IgD-negative memory B cell (primary cell): ENCODE data around the gene IL1RL2. TPM values are rescaled to one million over a fixed set of nuclear protein-coding genes. Genes with fewer than 3 reads are reported as not detected.
A peak's percentile ranks its signal among the peaks of the same experiment; 100 is the strongest.

Source experiments
- H3K27ac Mint-ChIP-seq, 3 donors: one replicate each; pipeline ENCODE4 v1.8.0; 2020 to 2022; ENCODE audit warnings: mild to moderate bottlenecking in 3 of 3, mixed read lengths in 3 of 3, moderate library complexity in 1 of 3
- H3K27me3 Mint-ChIP-seq: one replicate; pipeline ENCODE4 v1.8.0; 2021; ENCODE audit warnings: mixed read lengths
- H3K36me3 Mint-ChIP-seq: one replicate; pipeline ENCODE4 v1.8.0; 2020; ENCODE audit warnings: mild to moderate bottlenecking, mixed read lengths
- H3K4me1 Mint-ChIP-seq, 3 donors: one replicate each; pipeline ENCODE4 v1.8.0; 2020 to 2022; ENCODE audit warnings: mixed read lengths in 3 of 3, mild to moderate bottlenecking in 1 of 3
- H3K4me3 Mint-ChIP-seq, 4 donors: one replicate each; pipeline ENCODE4 v1.8.0; 2020 to 2022; ENCODE audit warnings: mild to moderate bottlenecking in 4 of 4, mixed read lengths in 4 of 4, moderate library complexity in 3 of 4
- H3K9me3 Mint-ChIP-seq, 3 donors: one replicate each; pipeline ENCODE4 v1.8.0; 2020 to 2021; ENCODE audit warnings: mixed read lengths in 3 of 3, mild to moderate bottlenecking in 1 of 3
- polyA plus RNA-seq: library from polyadenylated mRNA; unstranded; fragments of 300-500 nt; fragmentation: Illumina TruSeq; gene quantifications from one replicate; pipeline ENCODE4 v1.2.3, GENCODE V29; 2021

IL1RL2 gene
- polyA plus RNA-seq, 1 donor from 2014 or later, result not detected

DNA sequence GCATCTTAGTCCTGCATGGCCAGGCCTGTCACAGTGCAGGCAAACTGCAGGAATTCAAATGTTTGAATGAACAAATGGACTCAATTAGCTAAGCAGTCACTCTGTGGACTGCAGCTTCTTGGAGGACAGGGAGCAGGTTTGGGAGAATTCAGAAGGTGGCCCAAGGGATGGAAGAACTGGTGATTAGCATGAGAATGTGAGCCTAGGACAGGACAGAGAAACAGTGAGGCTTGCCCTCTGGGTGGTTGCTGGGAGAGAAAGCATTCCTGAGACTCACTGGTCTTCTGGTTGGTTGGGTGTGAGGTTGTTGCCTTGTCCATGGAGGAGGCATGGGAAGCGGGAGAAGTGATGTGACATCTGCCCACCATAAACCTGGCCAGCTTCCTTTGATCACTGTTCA lies 13.7 kb downstream of the IL1RL2 start:
- Mint-ChIP-seq H3K4me1 (no peaks in the 10 kb centered on the region), H3K4me3 (no peak overlapping the region), H3K36me3 (no peaks in the 10 kb centered on the region), H3K27ac (no peak overlapping the region), H3K27me3 (peaks cover 12% of the 10 kb centered on the region), H3K9me3 (peaks cover 0 to 5% (median 2%) of the 10 kb centered on the region in 3 donors)

DNA sequence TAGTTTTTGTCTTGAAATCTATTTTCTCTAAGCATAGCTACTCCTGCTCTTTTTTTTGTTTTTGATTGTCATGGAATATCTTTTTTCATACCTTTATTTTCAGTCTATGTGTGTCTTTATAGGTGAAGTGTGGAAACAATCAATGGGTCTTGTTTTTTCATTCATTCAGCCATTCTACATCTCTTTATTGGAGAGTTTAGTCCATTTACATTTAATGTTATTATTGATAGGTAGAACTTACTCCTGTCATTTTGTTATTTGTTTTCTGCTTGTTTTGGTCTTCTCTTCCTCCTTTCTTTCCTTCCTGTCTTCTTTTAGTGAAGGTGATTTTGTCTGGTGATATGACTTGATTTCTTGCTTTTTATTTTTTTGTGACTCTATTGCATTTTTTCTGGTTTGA lies 17.8 kb downstream of the IL1RL2 start:
- Mint-ChIP-seq H3K9me3 (peaks cover 0 to 5% (median 2%) of the 10 kb centered on the region in 3 donors), H3K4me3 (no peak overlapping the region), H3K4me1 (no peaks in the 10 kb centered on the region), H3K27ac (no peak overlapping the region), H3K36me3 (no peaks in the 10 kb centered on the region), H3K27me3 (peaks cover 9% of the 10 kb centered on the region)

DNA sequence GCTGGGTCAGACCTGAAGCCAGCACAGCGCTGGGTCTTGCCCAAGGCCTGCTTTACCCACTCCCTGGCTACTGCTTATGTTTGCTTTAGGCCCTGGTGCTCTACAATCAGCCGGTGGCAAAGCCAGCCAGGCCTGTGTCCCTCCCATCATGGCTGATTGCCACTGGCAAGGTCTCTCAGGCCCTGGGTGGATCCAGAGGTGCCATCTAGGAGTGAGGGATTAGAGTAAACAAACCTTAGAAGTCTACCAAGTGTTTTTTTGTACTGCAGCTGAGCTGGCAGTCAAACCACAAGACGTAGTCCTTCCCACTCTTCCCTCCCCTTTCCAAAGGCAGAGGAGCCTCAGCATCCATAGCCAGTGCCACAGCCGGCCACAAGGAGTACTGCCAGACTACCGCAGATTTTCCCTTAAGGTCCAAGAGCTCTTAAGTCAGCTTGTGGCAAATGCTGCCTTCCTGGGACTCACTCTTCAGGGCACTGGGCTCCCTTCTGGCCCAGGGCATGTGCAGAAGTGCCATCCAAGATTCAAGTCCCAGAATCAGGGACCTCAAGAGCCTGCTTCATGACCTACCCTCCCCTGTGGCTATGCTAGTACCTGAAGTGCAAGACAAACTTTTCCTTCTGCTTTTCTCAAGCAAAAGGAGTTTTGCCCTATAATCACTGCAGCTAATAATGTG lies 20.0 kb downstream of the IL1RL2 start:
- no peaks in the 10 kb centered on the region for H3K36me3 Mint-ChIP-seq
- H3K4me3 Mint-ChIP-seq, result no peak overlapping the region
- H3K4me1 Mint-ChIP-seq, result no peaks in the 10 kb centered on the region
- H3K27ac Mint-ChIP-seq, result no peak overlapping the region
- H3K27me3 Mint-ChIP-seq, result peaks cover 7% of the 10 kb centered on the region
- peaks cover 0 to 5% (median 2%) of the 10 kb centered on the region in 3 donors for H3K9me3 Mint-ChIP-seq

DNA sequence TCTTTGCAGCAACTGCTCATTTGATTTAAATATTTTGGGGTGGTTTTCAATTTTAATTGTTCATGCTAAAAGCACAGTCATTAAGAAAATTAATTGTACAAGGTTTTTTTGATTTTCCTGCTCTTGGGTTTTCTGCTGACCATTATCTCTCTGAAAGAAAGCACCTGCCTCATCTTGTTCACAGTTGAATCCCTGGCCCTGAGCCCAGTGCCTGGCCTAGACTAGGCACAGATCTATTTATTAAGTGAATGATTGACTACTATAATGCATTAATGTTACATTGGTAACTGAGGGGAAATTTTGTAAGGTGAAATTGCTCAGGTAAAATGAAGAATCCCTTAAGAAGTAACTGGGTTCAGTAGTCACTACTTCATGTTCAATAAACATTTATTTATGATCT lies 22.0 kb downstream of the IL1RL2 start:
- peaks cover 0 to 5% (median 2%) of the 10 kb centered on the region in 3 donors for H3K9me3 Mint-ChIP-seq
- H3K4me3 Mint-ChIP-seq, result no peak overlapping the region

DNA sequence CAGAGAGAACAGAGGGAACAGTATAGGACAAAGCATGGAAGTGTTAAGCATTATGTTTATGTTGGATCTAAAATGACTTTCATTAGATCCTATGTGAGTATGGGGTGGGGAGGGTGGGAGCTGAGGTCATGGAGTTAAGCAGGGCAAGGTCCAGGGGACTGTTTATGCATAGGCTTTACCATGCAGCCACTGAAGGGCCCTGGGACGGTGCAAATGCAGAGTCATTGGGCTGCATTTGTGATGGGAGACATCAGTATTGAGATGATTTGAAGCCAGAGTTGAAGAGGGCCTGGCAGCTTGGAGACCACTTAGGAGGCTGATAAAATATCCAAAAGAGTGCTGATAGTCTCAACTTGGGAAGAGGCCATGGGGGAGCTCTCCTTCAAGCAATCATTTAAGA lies 22.7 kb downstream of the IL1RL2 start:
- Mint-ChIP-seq H3K27ac (no peak overlapping the region), H3K9me3 (peaks cover 0 to 4% (median 2%) of the 10 kb centered on the region in 3 donors), H3K27me3 (peaks cover 7% of the 10 kb centered on the region), H3K4me1 (no peaks in the 10 kb centered on the region), H3K36me3 (no peaks in the 10 kb centered on the region), H3K4me3 (no peak overlapping the region)

More for the DNA sequence above, 22.0 kb downstream of the IL1RL2 start:
- Mint-ChIP-seq H3K27me3 (peaks cover 7% of the 10 kb centered on the region), H3K36me3 (no peaks in the 10 kb centered on the region), H3K4me1 (no peaks in the 10 kb centered on the region), H3K27ac (no peak overlapping the region)

DNA sequence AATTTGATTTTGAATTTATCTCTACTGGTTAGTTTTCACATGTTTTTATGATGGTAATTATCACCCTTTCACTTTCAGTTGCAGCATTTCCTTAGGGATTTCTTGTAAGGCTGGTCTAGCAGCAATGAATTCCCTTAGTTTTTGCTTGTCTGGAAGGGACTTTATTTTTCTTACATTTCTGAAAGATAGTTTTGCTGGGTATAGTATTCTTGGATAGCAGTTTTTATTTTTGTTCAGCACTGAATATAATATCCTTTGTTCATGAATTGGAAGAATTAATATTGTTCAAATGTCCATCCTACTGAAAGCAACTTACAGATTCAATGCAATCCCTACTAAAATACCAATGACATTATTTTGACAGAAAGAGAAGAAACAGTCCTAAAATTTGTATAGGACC lies 30.2 kb downstream of the IL1RL2 start:
- Mint-ChIP-seq H3K4me3 (no peak overlapping the region), H3K36me3 (peaks cover 2% of the 10 kb centered on the region), H3K4me1 (no peaks in the 10 kb centered on the region), H3K9me3 (peaks cover 14 to 18% (median 16%) of the 10 kb centered on the region in 3 donors), H3K27me3 (no peaks in the 10 kb centered on the region), H3K27ac (no peak overlapping the region)

DNA sequence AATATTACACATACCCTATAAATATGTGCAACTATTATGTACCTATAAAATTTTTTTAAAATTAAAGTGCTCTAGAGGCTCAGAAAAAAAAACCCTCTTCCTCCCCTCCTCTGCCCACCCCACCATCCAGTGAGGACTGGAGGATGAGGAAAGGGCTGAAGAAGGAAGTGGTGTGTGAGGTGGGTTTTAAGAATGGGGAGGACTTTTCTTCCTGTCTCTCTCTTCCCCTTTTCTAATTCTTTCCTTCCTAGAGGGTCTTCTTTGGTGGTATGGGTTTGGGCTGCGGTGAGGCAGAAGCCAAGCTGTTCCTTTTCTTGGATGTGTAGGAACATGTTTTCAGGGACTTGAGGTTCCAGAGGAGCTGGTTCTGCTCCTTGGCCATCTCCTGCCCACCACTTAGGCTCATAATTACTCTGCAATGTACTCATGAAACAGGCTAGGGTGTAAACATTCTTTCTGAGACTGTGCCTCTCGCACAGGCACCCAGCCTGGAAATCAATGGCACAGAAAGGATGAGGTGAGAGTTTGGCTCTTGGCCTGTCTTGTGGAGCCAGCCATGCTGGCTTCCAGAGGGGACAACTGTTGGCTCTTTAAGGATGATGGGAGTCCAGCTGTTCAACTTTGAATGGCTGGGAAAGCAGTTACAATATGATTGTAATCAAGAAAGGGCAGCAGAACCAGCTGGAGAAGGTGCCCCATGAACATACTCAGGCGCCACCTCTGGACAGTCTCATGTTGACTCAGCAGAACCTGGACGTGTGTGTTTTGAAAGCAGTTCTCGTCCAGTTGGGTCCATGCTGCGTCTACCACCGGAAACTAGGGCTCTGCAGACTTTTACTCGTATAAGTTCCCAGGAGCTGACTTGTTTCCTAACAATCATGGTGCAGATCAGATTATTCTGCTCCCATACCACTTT lies 38.3 kb downstream of the IL1RL2 start:
- H3K27me3 Mint-ChIP-seq, result peaks cover 18% of the 10 kb centered on the region
- H3K36me3 Mint-ChIP-seq, result no peaks in the 10 kb centered on the region
- peaks cover 8 to 12% (median 10%) of the 10 kb centered on the region in 3 donors for H3K4me1 Mint-ChIP-seq
- no peak overlapping the region for H3K4me3 Mint-ChIP-seq
- no peak overlapping the region for H3K27ac Mint-ChIP-seq
- H3K9me3 Mint-ChIP-seq, result peaks cover 0 to 1% (median 0%) of the 10 kb centered on the region in 3 donors

DNA sequence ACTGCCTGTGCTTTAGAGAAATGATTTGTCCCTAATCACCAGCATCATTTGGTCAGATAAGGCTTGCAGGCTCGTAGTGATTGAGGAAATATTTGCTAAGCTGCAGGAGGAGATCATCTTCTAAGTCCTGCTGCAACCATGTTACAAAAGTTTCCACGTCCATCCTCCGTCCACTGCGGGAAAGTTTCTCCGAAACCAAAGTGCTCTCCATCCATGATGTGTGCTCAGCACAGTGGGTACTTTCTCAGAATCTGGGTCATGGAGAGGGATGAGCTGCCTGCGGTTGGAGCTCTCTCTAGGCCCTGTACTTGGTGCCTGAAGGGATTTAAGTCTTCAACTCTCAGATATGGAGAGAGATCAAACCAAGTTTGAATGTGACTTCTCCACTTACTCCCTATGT lies 39.3 kb downstream of the IL1RL2 start:
- H3K27me3 Mint-ChIP-seq, result peaks cover 20% of the 10 kb centered on the region
- H3K9me3 Mint-ChIP-seq, result peaks cover 0 to 1% (median 0%) of the 10 kb centered on the region in 3 donors
- no peaks in the 10 kb centered on the region for H3K36me3 Mint-ChIP-seq
- peaks cover 8 to 12% (median 10%) of the 10 kb centered on the region in 3 donors for H3K4me1 Mint-ChIP-seq
- no peak overlapping the region for H3K4me3 Mint-ChIP-seq
- peak overlapping the region in 1 of 3 donors; percentile 8 for H3K27ac Mint-ChIP-seq

DNA sequence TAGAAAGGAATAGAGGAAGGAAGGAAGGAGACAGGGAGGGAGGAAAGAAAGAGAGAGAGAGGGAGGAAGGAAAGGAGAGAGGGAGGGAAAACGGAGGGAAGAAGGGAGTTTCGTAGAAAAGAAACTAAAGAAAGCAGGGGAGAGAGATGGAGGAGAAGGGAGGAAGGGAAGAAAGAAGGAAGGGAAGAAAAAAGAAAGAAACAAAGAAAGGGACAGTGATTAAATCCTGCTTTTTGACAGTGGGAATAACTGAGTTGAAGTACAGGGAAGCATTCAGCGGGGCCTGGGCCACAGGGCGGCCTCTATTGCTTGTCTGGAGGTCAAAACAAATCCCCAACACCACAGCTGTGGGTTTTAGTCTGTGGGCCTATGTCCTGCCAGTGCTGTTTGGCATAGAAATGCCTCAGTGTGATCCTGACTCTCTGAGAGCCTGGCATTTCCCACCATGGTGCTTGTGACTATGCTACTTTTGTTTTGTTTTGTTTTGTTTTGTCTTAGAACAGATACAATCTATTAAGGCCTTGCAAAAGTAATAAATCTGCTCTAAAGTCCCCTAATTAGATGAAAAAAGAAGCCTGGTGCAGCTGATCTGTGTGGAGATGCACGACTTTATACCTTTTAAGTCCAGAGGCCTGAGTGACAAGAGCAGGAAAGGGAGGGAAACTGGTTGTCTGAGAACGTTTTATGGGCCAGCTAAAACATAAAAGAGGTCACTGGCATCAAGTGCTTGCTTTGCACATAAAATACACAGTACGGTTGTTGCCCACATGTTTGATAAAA lies 40.0 kb downstream of the IL1RL2 start:
- peaks cover 0 to 1% (median 0%) of the 10 kb centered on the region in 3 donors for H3K9me3 Mint-ChIP-seq
- H3K27ac Mint-ChIP-seq, result peak overlapping the region in 1 of 3 donors; percentile 70
- H3K27me3 Mint-ChIP-seq, result peaks cover 20% of the 10 kb centered on the region
- no peaks in the 10 kb centered on the region for H3K36me3 Mint-ChIP-seq
- H3K4me3 Mint-ChIP-seq, result peak overlapping the region in 1 of 4 donors; percentile 88
- H3K4me1 Mint-ChIP-seq, result peaks cover 8 to 12% (median 10%) of the 10 kb centered on the region in 3 donors

DNA sequence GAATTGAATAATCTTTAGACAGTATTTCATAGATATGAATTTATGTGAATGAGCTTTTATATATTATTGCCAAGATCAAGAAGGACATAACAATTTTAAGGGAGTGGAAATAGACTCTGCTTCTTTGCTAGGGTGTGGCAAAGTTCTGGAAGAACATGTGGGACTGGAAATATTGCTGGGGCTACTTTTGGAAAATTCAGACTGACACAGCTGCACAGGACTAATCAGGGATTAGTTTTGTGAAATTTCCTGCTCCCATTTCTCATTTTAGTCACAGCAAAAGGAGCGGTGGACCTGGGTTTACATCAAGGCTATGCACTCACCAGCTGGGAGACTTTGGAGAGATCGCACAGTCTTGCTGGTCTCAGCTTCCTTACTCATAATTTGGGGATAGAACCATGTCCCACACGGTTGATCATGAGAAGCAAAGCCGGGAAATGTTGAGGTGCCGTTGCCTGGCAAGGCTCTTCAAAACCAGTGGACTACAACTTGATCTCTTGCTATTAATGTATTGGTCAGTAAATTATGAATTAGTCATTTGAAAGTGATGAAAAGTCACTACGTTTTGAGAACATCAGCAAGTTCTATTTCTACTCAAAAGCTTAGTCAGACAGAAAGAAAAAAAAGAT lies 42.4 kb downstream of the IL1RL2 start:
- Mint-ChIP-seq H3K27me3 (peaks cover 13% of the 10 kb centered on the region), H3K4me1 (peaks cover 8 to 10% (median 10%) of the 10 kb centered on the region in 3 donors), H3K27ac (no peak overlapping the region), H3K4me3 (no peak overlapping the region), H3K9me3 (peaks cover 0 to 1% (median 0%) of the 10 kb centered on the region in 3 donors), H3K36me3 (no peaks in the 10 kb centered on the region)

DNA sequence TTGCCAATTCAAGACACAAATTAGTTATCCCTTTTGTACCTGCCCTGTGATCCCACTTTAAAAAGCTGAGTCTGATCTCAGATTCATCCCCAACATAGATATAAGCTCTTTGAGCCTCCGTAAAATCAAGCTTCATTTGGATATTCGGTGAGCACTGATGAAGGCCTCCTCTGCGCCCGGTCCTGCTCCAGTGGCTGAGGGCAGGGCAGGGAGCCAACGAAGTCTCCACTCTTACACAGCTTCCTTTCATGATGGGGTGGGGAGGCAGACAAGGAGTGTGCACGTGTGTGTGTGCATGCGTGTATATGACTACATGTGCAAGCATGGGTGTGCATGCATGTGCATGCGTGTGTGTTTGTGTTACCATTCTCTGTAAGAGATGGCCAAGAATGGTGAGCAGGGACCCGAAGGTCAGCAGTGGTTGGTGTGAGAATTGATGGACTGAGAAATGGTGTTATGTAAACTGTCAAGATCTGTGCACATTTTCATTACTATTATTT lies 43.6 kb downstream of the IL1RL2 start:
- Mint-ChIP-seq H3K36me3 (no peaks in the 10 kb centered on the region), H3K4me1 (peaks cover 6 to 8% (median 8%) of the 10 kb centered on the region in 3 donors), H3K27me3 (peaks cover 13% of the 10 kb centered on the region), H3K27ac (no peak overlapping the region), H3K4me3 (no peak overlapping the region), H3K9me3 (no peaks in the 10 kb centered on the region)

DNA sequence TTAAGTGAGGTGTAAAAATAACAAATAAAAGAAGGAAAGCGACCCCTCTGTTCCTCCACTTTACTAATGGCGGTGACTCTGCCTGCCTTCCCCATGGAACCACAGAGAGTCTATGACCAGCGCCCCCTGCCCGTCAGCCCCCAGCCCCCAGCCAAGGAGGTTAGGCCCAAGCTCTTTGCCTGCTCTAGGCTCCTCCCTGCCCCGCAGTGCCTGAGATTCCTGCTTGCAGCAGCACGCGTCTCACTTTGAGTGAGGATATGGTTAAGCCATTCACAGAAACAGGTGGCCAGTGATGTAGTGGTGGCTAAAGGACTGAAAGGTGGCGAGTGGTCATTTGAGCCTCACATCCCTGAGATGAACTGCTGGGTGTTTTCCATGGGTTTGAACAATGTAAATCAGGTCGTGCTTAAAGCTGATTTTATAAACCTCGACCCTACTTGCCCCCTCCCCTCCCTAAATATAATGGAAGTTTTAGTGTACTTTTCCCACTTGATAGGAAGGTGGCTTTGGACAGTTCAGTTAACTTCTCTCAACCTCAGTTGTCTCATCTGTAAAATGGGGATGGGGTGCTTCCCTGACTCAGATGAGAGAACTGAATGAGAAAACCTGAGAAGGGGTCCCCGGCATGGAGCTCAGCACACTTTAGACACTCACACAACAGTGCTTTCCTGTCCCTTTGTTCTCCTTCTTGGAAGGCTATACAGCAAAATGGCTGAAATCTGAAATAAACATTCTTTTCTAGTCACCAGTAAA lies 46.5 kb downstream of the IL1RL2 start:
- Mint-ChIP-seq H3K36me3 (no peaks in the 10 kb centered on the region), H3K4me3 (no peak overlapping the region), H3K9me3 (no peaks in the 10 kb centered on the region), H3K27me3 (peaks cover 6% of the 10 kb centered on the region), H3K27ac (no peak overlapping the region), H3K4me1 (peaks cover 0 to 3% (median 0%) of the 10 kb centered on the region in 3 donors)

DNA sequence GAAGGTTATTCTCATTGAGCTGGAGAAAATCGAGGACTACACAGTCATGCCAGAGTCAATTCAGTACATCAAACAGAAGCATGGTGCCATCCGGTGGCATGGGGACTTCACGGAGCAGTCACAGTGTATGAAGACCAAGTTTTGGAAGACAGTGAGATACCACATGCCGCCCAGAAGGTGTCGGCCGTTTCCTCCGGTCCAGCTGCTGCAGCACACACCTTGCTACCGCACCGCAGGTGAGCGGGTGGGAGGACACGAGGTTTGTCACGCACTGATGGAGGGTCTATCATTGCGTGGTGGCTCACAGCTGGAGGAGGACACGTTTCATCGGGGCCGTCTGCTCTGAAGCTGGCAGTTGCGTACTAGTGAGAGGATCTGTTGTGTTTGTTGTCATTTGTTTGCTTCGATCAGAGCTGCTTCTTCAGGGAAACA lies 48.2 kb downstream of the IL1RL2 start:
- H3K27ac Mint-ChIP-seq, result no peak overlapping the region
- peaks cover 10% of the 10 kb centered on the region for H3K27me3 Mint-ChIP-seq
- H3K4me1 Mint-ChIP-seq, result peaks cover 0 to 7% (median 2%) of the 10 kb centered on the region in 3 donors
- no peaks in the 10 kb centered on the region for H3K36me3 Mint-ChIP-seq
- no peak overlapping the region for H3K4me3 Mint-ChIP-seq
- no peaks in the 10 kb centered on the region for H3K9me3 Mint-ChIP-seq

DNA sequence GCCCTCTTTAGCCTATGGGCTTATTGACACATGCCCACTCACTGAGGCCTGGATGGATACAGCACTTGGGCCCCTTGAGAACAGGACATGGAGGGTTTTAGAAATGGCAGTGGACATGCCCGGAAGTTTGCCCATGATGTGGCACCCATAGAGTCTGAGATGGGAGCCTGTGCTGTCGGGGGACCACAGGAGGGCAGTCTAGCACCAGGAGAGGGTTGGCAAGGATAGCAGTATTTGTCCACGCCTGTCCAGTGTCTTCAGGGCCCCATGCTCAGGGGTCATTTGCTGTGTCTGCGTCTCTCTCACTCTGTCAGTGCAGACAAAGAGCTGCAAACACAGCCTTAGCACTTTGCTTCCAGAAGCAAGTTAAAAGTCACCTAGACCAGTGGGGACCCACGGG lies 48.7 kb downstream of the IL1RL2 start:
- H3K9me3 Mint-ChIP-seq, result no peaks in the 10 kb centered on the region
- H3K4me1 Mint-ChIP-seq, result peaks cover under 1 to 10% (median 6%) of the 10 kb centered on the region in 3 donors

More for the DNA sequence above, 48.7 kb downstream of the IL1RL2 start:
- no peak overlapping the region for H3K4me3 Mint-ChIP-seq
- peaks cover 9% of the 10 kb centered on the region for H3K27me3 Mint-ChIP-seq
- H3K27ac Mint-ChIP-seq, result no peak overlapping the region
- H3K36me3 Mint-ChIP-seq, result no peaks in the 10 kb centered on the region
